ENCODE measurements around the gene MS4A15. TPM values are rescaled to one million over a fixed set of nuclear protein-coding genes. Genes with fewer than 3 reads are reported as not detected.

Gene MS4A15
- total and polyA plus RNA-seq, 10 of the 15 experiments (the other 5 are each of a cell fraction or from before 2014, with no cell fraction given) = 0.05 to 0.84 (median 0.45) TPM

DNA sequence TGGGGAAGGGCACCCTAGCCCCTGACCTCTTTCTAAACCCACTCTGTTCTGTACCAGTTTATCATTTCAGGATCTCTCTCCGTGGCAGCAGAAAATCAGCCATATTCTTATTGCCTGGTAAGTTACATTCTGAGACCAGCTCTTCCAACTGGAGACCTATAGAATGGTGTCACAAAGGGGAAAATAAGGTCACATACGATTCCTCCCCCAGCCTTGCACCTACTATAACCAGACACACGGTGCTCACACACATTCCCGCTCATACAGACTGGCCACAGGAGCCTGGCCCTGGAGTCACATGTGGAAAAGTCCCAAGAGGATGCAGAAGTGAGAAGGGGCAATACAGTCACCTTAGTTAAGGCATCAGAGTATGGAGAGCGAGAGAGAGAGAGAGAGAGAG is 49.7 kb upstream of the MS4A15 start:
- ChIA-PET RAD21 (ENCODE audit: unreplicated experiment) (interaction anchor here (0.7 to 1.5 kb wide), 3 partner anchors 19 to 354 kb away, joined by 3 read pairs; no protein-coding TSS in a partner anchor), SMC1A (ENCODE audit: uncharacterized antibody, unreplicated experiment) (interaction anchor here (0.9 to 5.5 kb wide), 6 partner anchors 22 to 68 kb away, joined by 3 to 20 read pairs (median 4); no protein-coding TSS in a partner anchor), CTCF (interaction anchor here (1.5 to 1.7 kb wide), 2 partner anchors 56 to 69 kb away, joined by 3 to 6 read pairs; no protein-coding TSS in a partner anchor), POLR2A (no interaction called here)
- H2AFZ ChIP-seq (ENCODE audit: control insufficient read depth, low read depth, low read length) = no peak overlapping the region
- H3K9me3 ChIP-seq (replicated peaks; ENCODE audit: control insufficient read depth, insufficient read depth, low read length) = no peaks in the 10 kb centered on the region
- no peak overlapping the region for H3K9ac ChIP-seq (ENCODE audit: control insufficient read depth, insufficient read depth, low read length)
- TF ChIP-seq POLR2AphosphoS5 (IDR thresholded peaks at IDR 0.05; ENCODE audit: low read length) (no peak), CUX1 (IDR thresholded peaks at IDR 0.05; ENCODE audit: insufficient replicate concordance, low read depth, low read length) (no peak), CEBPB (IDR thresholded peaks at IDR 0.05; ENCODE audit: borderline replicate concordance in 1 of 2, low read depth in 2 of 2, low read length in 2 of 2) (no peak), JUND (IDR thresholded peaks at IDR 0.05; ENCODE audit: low read depth, low read length) (no peak), NFYB (IDR thresholded peaks at IDR 0.05; ENCODE audit: insufficient read depth, low read depth, low read length) (no peak), NFIC (IDR thresholded peaks at IDR 0.05; ENCODE audit: low read depth, low read length) (no peak)
- no peaks in the 10 kb centered on the region for H3K36me3 ChIP-seq (ENCODE audit: control insufficient read depth in 2 of 2, insufficient read depth in 2 of 2, low read length in 1 of 2)
- in situ Hi-C loops (cut with MboI) = no loop called here
- DNase-seq (ENCODE audit: low read depth, low spot score) (no peak), ATAC-seq (no peak), FAIRE-seq (no peak)
- BruUV-seq (replicated peaks) = no TSS peak
- H3K4me2 ChIP-seq (ENCODE audit: control insufficient read depth, insufficient read depth) = no peak overlapping the region
- H3K4me3 ChIP-seq = no peak overlapping the region
- H3K27ac ChIP-seq (ENCODE audit: control insufficient read depth, insufficient read depth) = no peak overlapping the region
- H3K4me1 ChIP-seq (ENCODE audit: control insufficient read depth, insufficient read depth, low read length) = no peaks in the 10 kb centered on the region
- H3K27me3 ChIP-seq (replicated peaks in 1 of 2; ENCODE audit: control insufficient read depth in 2 of 2, insufficient read depth in 2 of 2, low read length in 1 of 2) = no peaks in the 10 kb centered on the region
- 24% methylated on average over 5 of the region's 5 CpGs for WGBS (ENCODE audit: insufficient coverage, insufficient replicate concordance, low lambda C conversion rate, missing lambda C conversion rate)
- no peaks in the 10 kb centered on the region for H4K20me1 ChIP-seq (ENCODE audit: control insufficient read depth, insufficient read depth)
- no peaks in the 10 kb centered on the region for H3K79me2 ChIP-seq (ENCODE audit: control insufficient read depth, insufficient read depth, low read length)
- intact Hi-C loops (cut with micrococcal nuclease; ENCODE audit: unreplicated experiment) = no loop called here

All from GM12878 (cell line).